ENCODE results near the gene CYP39A1.

The CYP39A1 gene

GRCh38 chr6:46517202-46517601, 135.4 kb downstream of the CYP39A1 start:
- DNase-seq, result no peak

GRCh38 chr6:46513533-46513932, 139.1 kb downstream of the CYP39A1 start:
- no peak for DNase-seq

- DNase-seq, result no peak
These were observed 141.3 kb downstream of the CYP39A1 start for GRCh38 chr6:46511320-46511719.

- DNase-seq, result peak in 20 of 58 donors; percentile 3 to 67 (median 34)
These were observed 142.0 kb downstream of the CYP39A1 start for GRCh38 chr6:46510651-46511050.

- no peak for DNase-seq
These were observed 142.6 kb downstream of the CYP39A1 start for GRCh38 chr6:46509981-46510510.

GRCh38 chr6:46509063-46509462, 143.6 kb downstream of the CYP39A1 start:
- DNase-seq, result no peak

- no peak for DNase-seq
These were observed 145.2 kb downstream of the CYP39A1 start for GRCh38 chr6:46507426-46507825.

- DNase-seq, result no peak
These were observed 146.7 kb downstream of the CYP39A1 start for GRCh38 chr6:46505693-46506512.

- DNase-seq, result no peak
These were observed 148.4 kb downstream of the CYP39A1 start for GRCh38 chr6:46504242-46504641.

- DNase-seq, result peak in 2 of 58 donors; percentile 3 to 24
These were observed 150.0 kb downstream of the CYP39A1 start for GRCh38 chr6:46502486-46503119.

- DNase-seq, result no peak
These were observed 151.2 kb downstream of the CYP39A1 start for GRCh38 chr6:46501136-46502089.

- DNase-seq, result no peak
These were observed 152.2 kb downstream of the CYP39A1 start for GRCh38 chr6:46500382-46500781.

Measured in anterior cingulate cortex (tissue), 58 donors.